HuH-7.5 (cell line): ENCODE data around the gene CHID1.

Source experiments
- DNase-seq: peaks from one replicate; pipeline ENCODE4 v3.0.0; 2011; ENCODE audit warnings: low spot score

The CHID1 gene

GRCh38 chr11:933142-933851, 22.7 kb upstream of the CHID1 start:
- DNase-seq = no peak

DNA sequence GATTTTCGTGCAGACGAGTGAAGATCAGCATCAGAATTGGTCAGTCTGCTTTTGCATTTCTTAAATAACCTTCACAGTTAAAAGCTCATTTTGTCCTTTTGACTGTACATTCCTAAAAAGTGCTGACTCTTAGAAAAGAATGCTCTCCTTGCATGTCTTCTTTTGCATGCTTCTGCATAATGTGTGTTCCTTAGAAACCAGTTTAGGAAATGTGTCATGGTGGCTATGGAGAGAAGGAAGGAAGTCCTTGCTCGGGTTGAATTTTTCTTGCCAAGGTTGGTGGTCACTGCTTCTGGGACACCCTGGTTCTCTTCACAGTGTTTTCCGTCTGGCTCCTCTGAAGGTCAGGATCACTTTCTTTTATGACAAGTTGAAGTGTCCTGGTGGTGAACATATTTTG, 21.8 kb upstream of the CHID1 start:
- DNase-seq = no peak

GRCh38 chr11:931385-931784, 20.8 kb upstream of the CHID1 start:
- DNase-seq = no peak

- no peak for DNase-seq
Measured at GRCh38 chr11:929405-929804, 18.8 kb upstream of the CHID1 start.

DNA sequence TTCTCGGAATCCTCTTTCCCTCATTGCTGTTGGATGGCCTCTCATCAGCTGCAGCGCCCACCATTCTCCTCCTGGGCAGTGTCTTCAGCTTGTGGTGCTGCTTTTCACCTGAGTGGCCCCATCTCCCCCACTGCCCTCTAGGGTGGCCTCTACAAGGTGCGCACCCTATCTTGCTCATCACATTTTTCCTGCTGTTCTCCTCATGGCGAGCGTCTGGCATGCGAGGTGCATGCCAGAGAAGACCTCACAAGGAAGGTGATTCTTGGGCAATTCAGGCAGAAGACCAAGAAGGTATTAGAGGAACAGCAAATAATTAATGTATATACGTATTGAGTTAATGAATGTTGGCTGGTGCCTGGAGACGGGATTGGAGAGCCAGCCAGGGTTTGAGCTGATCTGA, 18.2 kb upstream of the CHID1 start:
- no peak for DNase-seq

DNA sequence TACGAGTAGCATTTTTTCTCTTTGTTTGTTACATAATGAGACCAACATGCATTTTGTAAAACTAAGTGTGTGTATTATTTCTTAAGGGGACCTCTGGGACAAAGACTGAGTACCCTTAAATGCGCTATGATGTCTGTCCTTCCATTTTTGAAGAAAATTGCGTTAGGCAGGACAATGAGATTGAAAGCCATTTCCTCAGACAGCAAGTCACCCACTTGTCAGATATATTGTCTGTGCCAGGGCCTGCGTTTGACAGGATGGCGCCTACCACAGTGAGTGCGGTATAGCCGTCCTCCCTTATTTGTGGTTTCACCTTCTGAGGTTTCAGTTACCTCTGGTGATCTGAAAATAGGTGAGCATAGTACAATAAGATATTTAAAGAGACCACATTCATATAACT, 17.3 kb upstream of the CHID1 start:
- DNase-seq = no peak

GRCh38 chr11:926341-926916, 15.8 kb upstream of the CHID1 start:
- peak; percentile 77 for DNase-seq

DNA sequence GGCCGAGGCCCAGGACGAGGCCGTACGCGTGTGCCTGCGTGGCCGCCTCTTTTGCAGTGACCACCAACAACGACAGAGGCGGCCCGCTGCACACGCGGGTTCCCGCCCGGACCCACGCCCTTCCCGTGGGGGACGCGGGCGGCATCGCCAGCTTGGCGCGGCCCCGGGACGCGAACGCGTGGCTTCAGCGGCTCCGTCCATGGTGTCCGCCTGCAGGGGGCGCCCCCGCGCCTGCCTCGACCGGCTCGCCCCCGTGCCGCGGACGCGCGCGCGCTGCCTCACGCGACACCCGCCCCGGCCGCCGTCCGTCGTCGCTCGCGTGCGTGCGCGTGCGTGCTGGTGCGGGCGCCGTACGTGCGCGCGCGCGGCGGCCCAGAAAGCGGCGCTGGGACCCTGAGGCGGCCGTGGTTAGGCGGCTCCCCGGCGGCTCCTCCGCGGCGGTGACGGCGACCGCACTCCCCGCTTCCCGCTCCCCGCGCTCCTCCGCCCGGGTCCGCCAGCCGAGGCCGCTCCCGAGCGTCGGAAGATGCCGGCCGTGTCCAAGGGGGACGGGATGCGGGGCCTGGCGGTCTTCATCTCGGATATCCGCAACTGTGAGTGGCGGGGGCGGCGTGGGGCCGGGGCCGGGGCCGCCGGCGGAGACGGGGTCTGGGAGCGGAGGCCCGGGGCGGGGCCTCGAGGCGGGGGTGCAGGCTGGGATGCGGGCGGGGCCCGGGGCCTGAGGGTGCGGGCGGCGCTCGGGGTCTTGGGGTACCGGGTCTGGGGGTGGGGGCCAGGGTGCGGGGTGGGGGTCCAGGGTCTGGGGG, 15.1 kb upstream of the CHID1 start, which contains the start of gene AP2A2:
Gene AP2A2, plus strand, starts transcription at position 375 of the 806 bp plus-strand sequence. Its CDS starts 152 bp downstream, at position 527.
- peak; percentile 88 for DNase-seq

GRCh38 chr11:925158-925495, 14.5 kb upstream of the CHID1 start:
- no peak for DNase-seq

- no peak for DNase-seq
Measured at GRCh38 chr11:924406-925157, 14.0 kb upstream of the CHID1 start.

DNA sequence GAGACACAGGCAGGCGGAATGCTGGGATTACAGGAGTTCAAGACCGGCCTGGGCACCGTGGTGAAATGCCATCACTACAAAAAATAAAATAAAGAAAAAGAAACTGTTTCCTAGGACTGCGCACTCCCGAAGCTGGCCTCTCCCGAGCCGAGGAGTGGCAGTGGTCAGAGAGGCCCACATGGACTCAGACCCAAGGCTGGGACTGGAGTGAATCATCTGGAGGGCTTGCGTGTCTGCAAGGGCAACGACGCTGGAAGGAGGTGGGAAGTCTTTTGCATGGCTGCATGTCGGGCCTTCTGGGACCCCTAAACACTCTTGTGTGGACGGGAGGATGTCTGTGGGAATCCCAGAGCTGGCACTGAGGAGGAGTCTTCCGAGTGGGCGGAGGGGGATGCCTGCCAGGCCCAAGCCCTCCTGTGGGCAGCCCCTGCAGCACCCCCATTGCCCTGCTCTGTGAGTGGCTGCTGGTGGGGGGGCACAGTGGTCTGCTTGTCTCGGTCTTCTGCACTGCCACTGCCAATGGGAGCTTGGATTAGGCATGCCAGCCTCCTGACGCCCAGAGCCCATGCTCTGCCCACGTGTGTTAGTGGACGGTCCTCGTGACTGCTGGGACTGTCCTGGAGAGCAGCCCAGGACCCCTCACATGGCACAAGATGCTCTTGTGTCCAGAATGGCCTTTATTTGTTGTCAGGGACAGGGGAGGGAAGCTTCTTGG, 13.2 kb upstream of the CHID1 start:
- DNase-seq = no peak

DNA sequence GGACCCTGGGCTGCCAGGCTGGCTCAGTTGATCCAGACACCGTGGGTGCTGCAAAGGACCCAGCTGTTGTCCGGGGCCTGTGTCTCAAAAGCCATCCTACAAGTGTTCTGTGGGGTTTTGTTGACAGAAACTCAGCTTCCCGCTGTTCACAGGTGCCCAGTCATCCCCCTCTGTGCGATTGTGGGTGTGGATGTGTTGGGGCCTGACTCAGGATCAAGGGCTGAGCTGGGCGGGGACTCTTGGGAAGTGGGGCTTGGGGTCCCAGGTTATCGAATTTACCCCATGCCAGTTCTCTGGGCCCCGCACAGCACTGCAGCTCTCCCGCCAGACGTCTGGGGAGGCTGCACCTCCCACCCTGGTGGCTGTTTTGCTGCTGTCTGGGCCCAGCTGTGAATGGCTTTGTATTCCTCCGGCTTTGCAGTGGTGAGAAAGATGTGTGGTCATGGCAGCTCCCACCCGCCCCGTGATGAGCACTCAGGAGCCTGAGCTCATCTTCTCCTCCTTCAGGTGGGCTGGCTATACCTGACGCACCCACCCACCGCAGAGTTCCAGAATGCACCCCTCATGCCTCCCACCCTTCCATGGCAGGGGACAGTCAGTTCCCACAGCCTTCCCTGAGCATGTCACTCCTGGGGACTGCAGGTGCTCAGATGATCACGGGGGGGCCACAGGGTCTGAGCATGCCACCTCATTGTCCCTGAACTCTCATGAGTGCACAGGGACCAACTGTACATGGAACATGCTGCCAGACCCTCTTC, 11.5 kb upstream of the CHID1 start:
- DNase-seq = no peak

- DNase-seq = no peak
Measured at GRCh38 chr11:917426-917825, 6.8 kb upstream of the CHID1 start.

DNA sequence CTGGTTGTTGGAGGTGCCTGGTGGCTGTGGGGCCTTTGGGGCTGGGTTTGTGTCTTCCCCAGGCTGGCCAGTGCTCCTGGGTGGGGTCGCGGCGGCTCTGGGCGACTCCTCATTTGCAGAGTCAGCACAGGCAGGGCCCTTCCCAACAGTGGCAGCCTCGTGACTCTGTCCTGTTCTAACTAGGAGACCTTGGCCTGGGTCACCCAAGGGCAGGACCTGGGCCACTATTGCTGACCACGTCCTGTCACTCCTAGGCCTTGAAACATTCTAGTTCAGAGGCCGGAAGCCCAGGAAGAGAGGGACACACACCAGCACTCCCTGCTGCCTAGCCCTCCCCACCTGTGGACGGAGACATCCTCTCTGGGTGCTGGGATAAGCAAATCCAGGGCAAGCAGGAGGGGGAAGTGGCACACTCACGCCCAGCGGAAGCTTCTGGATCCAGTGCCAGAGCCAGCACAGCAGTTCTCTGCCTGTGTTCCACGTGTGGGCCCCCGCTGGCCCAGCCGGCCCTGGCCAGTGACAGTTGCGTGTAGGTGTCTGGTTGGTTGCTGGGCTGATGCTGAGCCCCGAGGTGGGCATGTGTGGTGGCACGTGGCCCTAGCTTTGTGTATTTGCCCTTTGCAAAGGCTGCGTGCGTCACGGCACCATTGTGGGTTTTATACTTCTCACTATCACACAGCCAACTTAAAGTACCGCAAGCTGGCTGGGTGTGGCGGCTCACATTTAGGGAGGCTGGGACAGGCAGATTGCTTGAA, 4.3 kb upstream of the CHID1 start:
- DNase-seq = no peak

- DNase-seq = no peak
Measured at GRCh38 chr11:914204-914603, 3.6 kb upstream of the CHID1 start.

GRCh38 chr11:913043-913442, 2.4 kb upstream of the CHID1 start:
- DNase-seq = no peak

GRCh38 chr11:912266-912665, 1.7 kb upstream of the CHID1 start:
- DNase-seq = no peak

- DNase-seq = no peak
Measured at GRCh38 chr11:911890-912219, 1.2 kb upstream of the CHID1 start.

- DNase-seq = peak; percentile 44
Measured at GRCh38 chr11:911031-911889, 650 bp upstream of the CHID1 start.
